ENCODE measurements around the gene PRR35. TPM values are rescaled to one million over a fixed set of nuclear protein-coding genes. Genes with fewer than 3 reads are reported as not detected.

PRR35 gene
- total RNA-seq, 1 experiment from 2014 or later = 0.06 TPM

Other genes with a start within 250 kb of the PRR35 start
- 21.6 and 22.8 TPM in 2 replicates for gene AXIN1, start 207.7 kb upstream of the PRR35 start, total RNA-seq (2014; rRNA removed)
- gene MRPL28, start 189.9 kb upstream of the PRR35 start, total RNA-seq (2014; rRNA removed) = 135 and 156 TPM in 2 replicates
- gene PGAP6, start 178.4 kb upstream of the PRR35 start, total RNA-seq (2014; rRNA removed) = 72.4 and 90.2 TPM in 2 replicates
- gene NME4, start 163.2 kb upstream of the PRR35 start, total RNA-seq (2014; rRNA removed) = 142 and 186 TPM in 2 replicates
- 18.8 and 22.6 TPM in 2 replicates for gene DECR2, start 158.5 kb upstream of the PRR35 start, total RNA-seq (2014; rRNA removed)
- gene RAB11FIP3, start 134.7 kb upstream of the PRR35 start, total RNA-seq (2014; rRNA removed) = 44.1 and 61.6 TPM in 2 replicates
- gene CAPN15, start 32.7 kb upstream of the PRR35 start, total RNA-seq (2014; rRNA removed) = 66.5 and 71.1 TPM in 2 replicates
- 0.11 TPM in 1 of 2 replicates, not detected in the other for gene NHLRC4, start 6.6 kb downstream of the PRR35 start, total RNA-seq (2014; rRNA removed)
- 46.7 and 51.4 TPM in 2 replicates for gene PIGQ, start 9.6 kb downstream of the PRR35 start, total RNA-seq (2014; rRNA removed)
- gene RAB40C, start 29.7 kb downstream of the PRR35 start, total RNA-seq (2014; rRNA removed) = 11.9 and 13.3 TPM in 2 replicates
- gene WFIKKN1, start 70.6 kb downstream of the PRR35 start, total RNA-seq (2014; rRNA removed) = 0.06 TPM in 1 of 2 replicates, not detected in the other
- gene METTL26, start 75.9 kb downstream of the PRR35 start, total RNA-seq (2014; rRNA removed) = 132 and 145 TPM in 2 replicates
- 19.7 and 20.2 TPM in 2 replicates for gene MCRIP2, start 81.4 kb downstream of the PRR35 start, total RNA-seq (2014; rRNA removed)
- 23.4 and 29.1 TPM in 2 replicates for gene WDR90, start 89.0 kb downstream of the PRR35 start, total RNA-seq (2014; rRNA removed)
- gene RHOT2, start 107.7 kb downstream of the PRR35 start, total RNA-seq (2014; rRNA removed) = 79.4 and 87.4 TPM in 2 replicates
- gene RHBDL1, start 115.3 kb downstream of the PRR35 start, total RNA-seq (2014; rRNA removed) = 0.58 and 0.80 TPM in 2 replicates
- gene STUB1, start 120.0 kb downstream of the PRR35 start, total RNA-seq (2014; rRNA removed) = 287 and 383 TPM in 2 replicates
- 68.1 and 71.2 TPM in 2 replicates for gene JMJD8, start 123.9 kb downstream of the PRR35 start, total RNA-seq (2014; rRNA removed)
- 7.1 and 9.1 TPM in 2 replicates for gene WDR24, start 130.0 kb downstream of the PRR35 start, total RNA-seq (2014; rRNA removed)
- 0.13 TPM in 1 of 2 replicates, not detected in the other for gene FBXL16, start 145.4 kb downstream of the PRR35 start, total RNA-seq (2014; rRNA removed)
- gene METRN, start 154.7 kb downstream of the PRR35 start, total RNA-seq (2014; rRNA removed) = 94.9 and 127 TPM in 2 replicates
- gene ANTKMT, start 160.8 kb downstream of the PRR35 start, total RNA-seq (2014; rRNA removed) = 36.7 and 55.9 TPM in 2 replicates
- 5.1 and 7.0 TPM in 2 replicates for gene CCDC78, start 166.0 kb downstream of the PRR35 start, total RNA-seq (2014; rRNA removed)
- 10.7 and 19.2 TPM in 2 replicates for gene HAGHL, start 166.7 kb downstream of the PRR35 start, total RNA-seq (2014; rRNA removed)
- gene CIAO3, start 180.6 kb downstream of the PRR35 start, total RNA-seq (2014; rRNA removed) = 29.0 and 31.9 TPM in 2 replicates
- gene MSLN, start 200.3 kb downstream of the PRR35 start, total RNA-seq (2014; rRNA removed) = not detected in 2 replicates
- 46.0 and 56.6 TPM in 2 replicates for gene RPUSD1, start 228.0 kb downstream of the PRR35 start, total RNA-seq (2014; rRNA removed)
- 39.2 and 51.2 TPM in 2 replicates for gene CHTF18, start 228.2 kb downstream of the PRR35 start, total RNA-seq (2014; rRNA removed)
- gene GNG13, start 240.3 kb downstream of the PRR35 start, total RNA-seq (2014; rRNA removed) = not detected in 2 replicates